HCT116 (cell line): Measurements from ENCODE around the gene GNG2.

ENCODE experiments used
- ELF1 ChIP-seq: IDR thresholded peaks from 2 replicates; pipeline ENCODE4 v1.6.1; 2012; ENCODE audit warnings: low read depth, borderline replicate concordance
- FOSL1 ChIP-seq: IDR thresholded peaks from 2 replicates; pipeline ENCODE4 v1.6.1; 2012; ENCODE audit warnings: low read depth
- SIN3A ChIP-seq: IDR thresholded peaks from 2 replicates; pipeline ENCODE4 v1.6.1; 2012; ENCODE audit warnings: low read depth
- TF ChIP-seq, protein P1 (sequence below), 3 experiments: fragments of 200-600 bp in 1 of 3; sonication (generic) in 1 of 3; IDR thresholded peaks in 2 of 3; conservative IDR thresholded peaks in 1 of 3; 2 replicates each; pipeline ENCODE4 v1.5.1; 2012 to 2017; ENCODE audit warnings: low read depth in 2 of 3, low read length in 2 of 3, antibody characterized with exemption in 1 of 3, borderline replicate concordance in 1 of 3, control low read depth in 1 of 3, mild to moderate bottlenecking in 1 of 3, mixed read lengths in 1 of 3, mixed run types in 1 of 3, moderate library complexity in 1 of 3; ENCODE audit not compliant: insufficient read depth in 1 of 3
- TF ChIP-seq, protein P2 (sequence below): IDR thresholded peaks from 2 replicates; pipeline ENCODE4 v1.6.1; 2012

DNA sequence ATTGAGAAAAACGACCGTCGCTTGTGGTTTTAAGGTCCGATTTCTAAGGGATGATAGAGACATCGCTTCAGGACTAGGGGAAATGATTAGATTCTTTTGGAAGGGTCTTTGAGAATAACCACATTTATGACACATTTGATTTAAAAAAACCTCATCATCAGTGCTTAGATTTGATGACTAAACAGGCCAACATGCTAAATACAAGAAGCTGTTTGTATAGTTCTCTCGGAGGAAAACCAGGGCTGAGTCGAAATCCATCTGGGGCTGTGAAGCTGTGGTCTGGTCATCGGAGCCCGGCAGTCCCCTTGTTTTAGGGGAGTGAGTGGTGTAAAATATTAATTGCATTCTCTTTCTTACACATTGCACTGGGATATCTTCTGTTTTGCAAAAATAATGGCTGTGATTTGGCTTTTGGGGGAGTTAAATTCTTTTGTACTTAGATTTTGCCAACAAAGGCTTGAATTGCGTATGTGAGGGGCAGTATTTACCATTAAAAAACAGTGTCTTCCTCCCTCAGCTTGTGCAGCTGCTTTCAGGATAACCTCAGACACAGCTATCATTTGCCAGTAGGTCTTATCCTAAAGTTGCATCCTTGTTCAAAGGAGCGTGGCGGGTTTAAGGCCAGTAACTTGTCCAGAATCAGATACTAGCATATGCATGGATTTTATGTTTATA lies 550 bp downstream of the GNG2 start:
- TF ChIP-seq SIN3A (no peak), ELF1 (no peak), FOSL1 (no peak)
- TF ChIP-seq, protein P1, sequence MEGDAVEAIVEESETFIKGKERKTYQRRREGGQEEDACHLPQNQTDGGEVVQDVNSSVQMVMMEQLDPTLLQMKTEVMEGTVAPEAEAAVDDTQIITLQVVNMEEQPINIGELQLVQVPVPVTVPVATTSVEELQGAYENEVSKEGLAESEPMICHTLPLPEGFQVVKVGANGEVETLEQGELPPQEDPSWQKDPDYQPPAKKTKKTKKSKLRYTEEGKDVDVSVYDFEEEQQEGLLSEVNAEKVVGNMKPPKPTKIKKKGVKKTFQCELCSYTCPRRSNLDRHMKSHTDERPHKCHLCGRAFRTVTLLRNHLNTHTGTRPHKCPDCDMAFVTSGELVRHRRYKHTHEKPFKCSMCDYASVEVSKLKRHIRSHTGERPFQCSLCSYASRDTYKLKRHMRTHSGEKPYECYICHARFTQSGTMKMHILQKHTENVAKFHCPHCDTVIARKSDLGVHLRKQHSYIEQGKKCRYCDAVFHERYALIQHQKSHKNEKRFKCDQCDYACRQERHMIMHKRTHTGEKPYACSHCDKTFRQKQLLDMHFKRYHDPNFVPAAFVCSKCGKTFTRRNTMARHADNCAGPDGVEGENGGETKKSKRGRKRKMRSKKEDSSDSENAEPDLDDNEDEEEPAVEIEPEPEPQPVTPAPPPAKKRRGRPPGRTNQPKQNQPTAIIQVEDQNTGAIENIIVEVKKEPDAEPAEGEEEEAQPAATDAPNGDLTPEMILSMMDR (IDR thresholded peaks at IDR 0.05 in 2 of 3, conservative IDR thresholded peaks at IDR 0.05 in 1 of 3; ENCODE audit: borderline replicate concordance in 1 of 3, insufficient read depth in 1 of 3, low read depth in 2 of 3, low read length in 2 of 3): no peak
- TF ChIP-seq, protein P2, sequence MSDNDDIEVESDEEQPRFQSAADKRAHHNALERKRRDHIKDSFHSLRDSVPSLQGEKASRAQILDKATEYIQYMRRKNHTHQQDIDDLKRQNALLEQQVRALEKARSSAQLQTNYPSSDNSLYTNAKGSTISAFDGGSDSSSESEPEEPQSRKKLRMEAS: no peak
